NCI-H226 (cell line): Measurements from ENCODE around the gene SDK2.

ENCODE experiments used
- DNase-seq: peaks from one replicate; pipeline ENCODE4 v3.0.0-alpha.2; 2015

The SDK2 gene

GRCh38 chr17:73498886-73499554 lies 145.2 kb downstream of the SDK2 start:
- DNase-seq = no peak

- DNase-seq = no peak
Measured at GRCh38 chr17:73498176-73498575, 146.1 kb downstream of the SDK2 start.

GRCh38 chr17:73497721-73498120 lies 146.5 kb downstream of the SDK2 start:
- no peak for DNase-seq

GRCh38 chr17:73496232-73496631 lies 148.0 kb downstream of the SDK2 start:
- no peak for DNase-seq

- DNase-seq = no peak
Measured at GRCh38 chr17:73495641-73496040, 148.6 kb downstream of the SDK2 start.

GRCh38 chr17:73494950-73495349 lies 149.3 kb downstream of the SDK2 start:
- DNase-seq = no peak

- DNase-seq = no peak
Measured at GRCh38 chr17:73493956-73494926, 150.0 kb downstream of the SDK2 start.

GRCh38 chr17:73492821-73493814 lies 151.1 kb downstream of the SDK2 start:
- DNase-seq = no peak

- no peak for DNase-seq
Measured at GRCh38 chr17:73492125-73492820, 152.0 kb downstream of the SDK2 start.

- DNase-seq = no peak
Measured at GRCh38 chr17:73491648-73492047, 152.6 kb downstream of the SDK2 start.

- DNase-seq = no peak
Measured at GRCh38 chr17:73490851-73491250, 153.4 kb downstream of the SDK2 start.

GRCh38 chr17:73489991-73490390 lies 154.3 kb downstream of the SDK2 start:
- no peak for DNase-seq

- DNase-seq = no peak
Measured at GRCh38 chr17:73489333-73489732, 154.9 kb downstream of the SDK2 start.

GRCh38 chr17:73485130-73485529 lies 159.1 kb downstream of the SDK2 start:
- DNase-seq = no peak

GRCh38 chr17:73482894-73483293 lies 161.4 kb downstream of the SDK2 start:
- no peak for DNase-seq

GRCh38 chr17:73482251-73482716 lies 162.0 kb downstream of the SDK2 start:
- no peak for DNase-seq

- no peak for DNase-seq
Measured at GRCh38 chr17:73481676-73482075, 162.6 kb downstream of the SDK2 start.

- no peak for DNase-seq
Measured at GRCh38 chr17:73480740-73481139, 163.5 kb downstream of the SDK2 start.

- DNase-seq = no peak
Measured at GRCh38 chr17:73478768-73479424, 165.3 kb downstream of the SDK2 start.

GRCh38 chr17:73478334-73478733 lies 165.9 kb downstream of the SDK2 start:
- no peak for DNase-seq

- DNase-seq = no peak
Measured at GRCh38 chr17:73476890-73477350, 167.3 kb downstream of the SDK2 start.
